Fibroblast of villous mesenchyme (primary cell): Measurements from ENCODE around the gene COLEC12. TPM values are rescaled to one million over a fixed set of nuclear protein-coding genes. Genes with fewer than 3 reads are reported as not detected.

ENCODE experiments used
- DNase-seq: peaks from one replicate; pipeline ENCODE4 v3.0.0-alpha.2; 2010; ENCODE audit warnings: low read depth
- H3K4me3 ChIP-seq: 2 replicates; pipeline ENCODE4 v1.5.1; 2011; ENCODE audit warnings: low read depth, mild to moderate bottlenecking, low read length
- total RNA-seq: library from RNA; depleted of rRNA; stranded (reverse); fragments of >200 nt; gene quantifications from 2 replicates; pipeline ENCODE4 v1.2.3, GENCODE V29; 2012
- TF ChIP-seq, protein P1 (sequence below): IDR thresholded peaks from 2 replicates; pipeline ENCODE4 v1.5.1; 2012; ENCODE audit warnings: low read depth, mild to moderate bottlenecking, low read length; ENCODE audit not compliant: insufficient read depth

The COLEC12 gene
- total RNA-seq, 1 donor, result 3.9 TPM

GRCh38 chr18:376311-376710, 124.2 kb downstream of the COLEC12 start:
- TF ChIP-seq, protein P1, sequence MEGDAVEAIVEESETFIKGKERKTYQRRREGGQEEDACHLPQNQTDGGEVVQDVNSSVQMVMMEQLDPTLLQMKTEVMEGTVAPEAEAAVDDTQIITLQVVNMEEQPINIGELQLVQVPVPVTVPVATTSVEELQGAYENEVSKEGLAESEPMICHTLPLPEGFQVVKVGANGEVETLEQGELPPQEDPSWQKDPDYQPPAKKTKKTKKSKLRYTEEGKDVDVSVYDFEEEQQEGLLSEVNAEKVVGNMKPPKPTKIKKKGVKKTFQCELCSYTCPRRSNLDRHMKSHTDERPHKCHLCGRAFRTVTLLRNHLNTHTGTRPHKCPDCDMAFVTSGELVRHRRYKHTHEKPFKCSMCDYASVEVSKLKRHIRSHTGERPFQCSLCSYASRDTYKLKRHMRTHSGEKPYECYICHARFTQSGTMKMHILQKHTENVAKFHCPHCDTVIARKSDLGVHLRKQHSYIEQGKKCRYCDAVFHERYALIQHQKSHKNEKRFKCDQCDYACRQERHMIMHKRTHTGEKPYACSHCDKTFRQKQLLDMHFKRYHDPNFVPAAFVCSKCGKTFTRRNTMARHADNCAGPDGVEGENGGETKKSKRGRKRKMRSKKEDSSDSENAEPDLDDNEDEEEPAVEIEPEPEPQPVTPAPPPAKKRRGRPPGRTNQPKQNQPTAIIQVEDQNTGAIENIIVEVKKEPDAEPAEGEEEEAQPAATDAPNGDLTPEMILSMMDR, result no peak
- DNase-seq, result no peak
- no peak overlapping the region for H3K4me3 ChIP-seq

- H3K4me3 ChIP-seq, result no peak overlapping the region
- TF ChIP-seq, protein P1, result no peak
- peak; percentile 56 for DNase-seq
Observed at GRCh38 chr18:374721-375168, 125.8 kb downstream of the COLEC12 start.

- no peak overlapping the region for H3K4me3 ChIP-seq
- TF ChIP-seq, protein P1, result no peak
- no peak for DNase-seq
Observed at GRCh38 chr18:373780-374179, 126.7 kb downstream of the COLEC12 start.

DNA sequence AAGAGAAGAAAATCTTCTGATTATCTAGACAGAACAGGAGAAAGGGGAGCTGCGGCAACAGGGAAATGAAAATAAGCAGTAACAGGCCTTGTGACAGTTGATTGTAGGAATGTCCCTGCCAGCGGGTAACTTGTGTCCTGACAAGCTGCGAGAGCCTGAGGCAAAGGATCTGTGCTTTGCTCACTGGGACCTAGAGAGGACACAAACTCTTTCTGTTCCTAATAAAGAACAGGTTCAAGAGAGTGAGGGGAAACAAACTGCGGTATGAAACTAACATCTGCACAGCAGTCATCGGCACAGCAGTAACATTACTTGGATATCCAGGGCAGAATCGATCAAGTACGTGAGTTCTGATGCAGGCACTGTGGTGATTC, 128.9 kb downstream of the COLEC12 start:
- DNase-seq, result no peak
- TF ChIP-seq, protein P1, result no peak
- no peak overlapping the region for H3K4me3 ChIP-seq

- DNase-seq, result no peak
- H3K4me3 ChIP-seq, result no peak overlapping the region
- TF ChIP-seq, protein P1, result no peak
Observed at GRCh38 chr18:370751-371608, 129.5 kb downstream of the COLEC12 start.

DNA sequence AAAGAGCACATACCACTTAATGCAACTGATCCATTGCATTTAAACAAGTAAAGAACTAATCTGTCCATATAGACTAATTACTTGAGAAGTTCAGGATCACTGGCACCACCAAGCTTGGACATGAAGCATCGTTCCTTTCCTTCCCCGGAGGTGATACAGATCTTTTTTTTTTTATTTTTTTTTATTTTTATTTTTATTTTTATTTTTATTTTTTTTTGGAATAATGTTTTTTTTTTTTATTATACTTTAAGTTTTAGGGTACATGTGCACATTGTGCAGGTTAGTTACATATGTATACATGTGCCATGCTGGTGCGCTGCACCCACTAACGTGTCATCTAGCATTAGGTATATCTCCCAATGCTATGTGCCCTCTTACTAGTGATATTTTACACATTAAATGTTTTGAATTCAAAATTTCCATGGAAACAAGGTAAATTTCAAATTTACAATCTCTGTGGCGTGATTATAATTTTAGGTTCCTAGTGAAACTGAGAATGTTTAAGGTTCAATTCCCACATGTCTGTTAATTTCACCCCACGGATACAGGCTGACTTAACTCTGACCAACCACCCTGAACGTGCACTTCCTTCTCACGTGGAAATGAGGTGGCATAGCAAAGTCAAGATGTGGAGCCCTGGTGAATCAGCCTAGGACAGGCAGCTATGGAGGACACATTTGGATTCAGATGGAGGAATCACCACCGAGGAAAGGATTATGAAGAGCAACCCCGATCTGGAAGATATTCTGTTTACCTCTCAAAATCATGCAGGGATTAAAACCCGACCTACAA, 131.1 kb downstream of the COLEC12 start:
- no peak for DNase-seq
- H3K4me3 ChIP-seq, result no peak overlapping the region
- TF ChIP-seq, protein P1, result no peak
